BLaER1 (cell line): ENCODE results near the gene CASZ1.

Experiments used
- H3K27ac ChIP-seq: shearing (Covaris generic); formaldehyde crosslinking; 2 replicates; pipeline ENCODE4 v1.8.1; 2022
- H3K27me3 ChIP-seq: shearing (Covaris generic); formaldehyde crosslinking; 2 replicates; pipeline ENCODE4 v1.8.1; 2022
- H3K36me3 ChIP-seq: shearing (Covaris generic); formaldehyde crosslinking; 2 replicates; pipeline ENCODE4 v1.8.1; 2022
- H3K4me1 ChIP-seq: shearing (Covaris generic); formaldehyde crosslinking; 2 replicates; pipeline ENCODE4 v1.8.1; 2022
- H3K4me2 ChIP-seq: shearing (Covaris generic); formaldehyde crosslinking; 2 replicates; pipeline ENCODE4 v1.8.1; 2022
- H3K4me3 ChIP-seq: shearing (Covaris generic); formaldehyde crosslinking; 2 replicates; pipeline ENCODE4 v1.8.1; 2022
- H3K9ac ChIP-seq: shearing (Covaris generic); formaldehyde crosslinking; 2 replicates; pipeline ENCODE4 v1.8.1; 2022
- H3K9me3 ChIP-seq: shearing (Covaris generic); formaldehyde crosslinking; 2 replicates; pipeline ENCODE4 v1.8.1; 2022
- H4K20me1 ChIP-seq: shearing (Covaris generic); formaldehyde crosslinking; 2 replicates; pipeline ENCODE4 v1.8.1; 2022
- Cebpa-rat ChIP-seq: shearing (Covaris generic); IDR thresholded peaks from 2 replicates; pipeline ENCODE4 v1.8.1; 2022

CASZ1 gene

GRCh38 chr1:10814312-10814711 is 17.9 kb upstream of the CASZ1 start:
- Histone ChIP-seq H3K9ac (no peak overlapping the region), H4K20me1 (no peaks in the 10 kb centered on the region), H3K36me3 (no peaks in the 10 kb centered on the region), H3K27ac (no peak overlapping the region), H3K27me3 (0 out of 2 replicates have a peak, but pooled peaks cover 4% of the 10 kb centered on the region), H3K4me1 (peaks cover 17% of the 10 kb centered on the region), H3K4me2 (no peak overlapping the region), H3K9me3 (no peaks in the 10 kb centered on the region), H3K4me3 (no peak overlapping the region)
- TF ChIP-seq Cebpa-rat, result no peak

GRCh38 chr1:10813799-10814198 is 17.4 kb upstream of the CASZ1 start:
- H3K36me3 ChIP-seq, result no peaks in the 10 kb centered on the region
- H3K27ac ChIP-seq, result no peak overlapping the region
- no peaks in the 10 kb centered on the region for H3K9me3 ChIP-seq
- 0 out of 2 replicates have a peak, but pooled peaks cover 4% of the 10 kb centered on the region for H3K27me3 ChIP-seq
- no peak for TF ChIP-seq Cebpa-rat
- no peaks in the 10 kb centered on the region for H4K20me1 ChIP-seq
- no peak overlapping the region for H3K4me2 ChIP-seq
- H3K4me3 ChIP-seq, result no peak overlapping the region
- H3K9ac ChIP-seq, result no peak overlapping the region
- peaks cover 17% of the 10 kb centered on the region for H3K4me1 ChIP-seq

DNA sequence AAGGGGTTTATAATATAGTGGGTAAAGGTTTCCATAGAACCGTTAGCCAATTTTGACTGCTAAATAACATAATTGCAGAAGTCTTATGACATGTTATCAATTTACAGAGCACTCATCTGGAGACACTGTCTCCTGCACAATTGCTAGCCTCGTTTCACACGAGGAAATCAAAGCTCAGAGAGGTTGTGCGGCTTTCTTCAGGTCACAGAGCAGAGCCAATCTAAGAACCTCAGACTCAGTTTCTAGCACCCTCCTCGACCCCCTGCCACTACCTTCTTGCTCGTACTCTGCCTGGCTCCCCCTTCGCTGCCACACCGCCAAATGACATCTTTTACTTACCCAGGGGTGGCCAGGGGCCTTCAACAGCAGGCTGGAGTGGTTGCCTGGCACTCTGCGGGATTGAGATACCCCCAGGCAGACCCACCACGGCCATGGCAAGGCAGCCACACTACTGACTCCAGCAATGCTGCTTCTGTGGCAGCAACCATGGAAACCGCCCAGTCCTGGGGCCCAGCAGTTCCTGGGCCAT is 16.0 kb upstream of the CASZ1 start:
- no peak overlapping the region for H3K4me2 ChIP-seq
- 0 out of 2 replicates have a peak, but pooled peaks cover 4% of the 10 kb centered on the region for H3K27me3 ChIP-seq
- H3K4me1 ChIP-seq, result peaks cover 13% of the 10 kb centered on the region
- H3K9ac ChIP-seq, result no peak overlapping the region
- TF ChIP-seq Cebpa-rat, result no peak
- H3K9me3 ChIP-seq, result no peaks in the 10 kb centered on the region
- H3K27ac ChIP-seq, result no peak overlapping the region
- H4K20me1 ChIP-seq, result no peaks in the 10 kb centered on the region
- H3K36me3 ChIP-seq, result no peaks in the 10 kb centered on the region
- H3K4me3 ChIP-seq, result no peak overlapping the region

GRCh38 chr1:10808441-10808840 is 12.0 kb upstream of the CASZ1 start:
- Histone ChIP-seq H3K4me1 (peaks cover 9% of the 10 kb centered on the region), H3K9ac (no peak overlapping the region), H3K4me3 (no peak overlapping the region), H3K4me2 (no peak overlapping the region), H4K20me1 (0 out of 2 replicates have a peak, but pooled peaks cover 5% of the 10 kb centered on the region), H3K27ac (no peak overlapping the region), H3K36me3 (no peaks in the 10 kb centered on the region), H3K9me3 (no peaks in the 10 kb centered on the region), H3K27me3 (peaks cover 17% of the 10 kb centered on the region)
- TF ChIP-seq Cebpa-rat, result no peak

GRCh38 chr1:10806966-10807365 is 10.5 kb upstream of the CASZ1 start:
- Histone ChIP-seq H3K27ac (no peak overlapping the region), H3K27me3 (peaks cover 24% of the 10 kb centered on the region), H3K4me1 (peaks cover 14% of the 10 kb centered on the region), H3K36me3 (no peaks in the 10 kb centered on the region), H3K9me3 (no peaks in the 10 kb centered on the region), H3K4me2 (no peak overlapping the region), H3K4me3 (no peak overlapping the region), H3K9ac (no peak overlapping the region), H4K20me1 (0 out of 2 replicates have a peak, but pooled peaks cover 6% of the 10 kb centered on the region)
- TF ChIP-seq Cebpa-rat, result no peak

DNA sequence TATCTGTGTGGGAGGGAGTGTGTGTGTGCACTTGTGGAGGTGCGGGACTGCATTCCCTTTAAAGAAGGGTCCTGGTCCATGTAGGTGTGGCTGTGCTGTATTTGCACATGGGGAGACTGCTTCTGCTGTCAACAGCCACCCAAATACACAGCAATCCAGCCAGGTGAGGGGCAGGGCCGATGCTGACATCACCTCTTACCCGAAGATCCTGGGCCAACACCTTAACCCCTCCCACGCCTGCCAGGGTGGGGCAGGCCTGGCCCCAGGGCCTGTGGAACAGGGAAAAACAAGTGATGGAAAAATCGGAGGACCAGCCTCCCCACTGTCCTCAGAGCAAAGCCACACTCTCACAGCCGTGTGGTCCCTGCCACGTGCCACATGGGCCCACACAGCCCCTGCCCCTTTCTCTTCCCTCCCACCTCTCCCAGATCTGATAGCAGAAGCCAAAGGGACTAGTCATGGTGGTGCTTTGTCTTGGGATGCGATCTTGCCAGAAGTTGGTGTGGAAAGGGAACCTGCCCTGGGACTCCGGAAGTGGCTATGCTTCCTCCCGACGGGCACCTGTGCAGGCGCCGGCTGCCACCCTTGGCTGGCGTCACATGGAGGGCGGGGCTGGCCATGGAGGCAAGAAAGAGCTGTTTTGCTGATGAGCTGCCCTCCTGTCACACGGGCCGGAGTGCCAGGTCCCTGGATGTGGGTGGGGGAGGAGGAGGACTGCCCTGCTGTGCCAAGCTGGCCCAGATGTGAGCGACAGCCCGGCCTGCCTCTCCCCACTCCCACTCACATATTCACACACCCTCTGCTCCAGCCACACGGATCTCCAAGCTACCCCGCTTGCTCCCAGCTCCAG is 7.8 kb upstream of the CASZ1 start:
- no peaks in the 10 kb centered on the region for H3K9me3 ChIP-seq
- H3K27me3 ChIP-seq, result peaks cover 34% of the 10 kb centered on the region
- H4K20me1 ChIP-seq, result peaks cover 6% of the 10 kb centered on the region; the same call in 1 of the 2 replicates
- H3K4me2 ChIP-seq, result peak overlapping the region; percentile 65
- H3K9ac ChIP-seq, result no peak overlapping the region
- peaks cover 14% of the 10 kb centered on the region for H3K4me1 ChIP-seq
- no peak overlapping the region for H3K4me3 ChIP-seq
- H3K36me3 ChIP-seq, result no peaks in the 10 kb centered on the region
- no peak overlapping the region for H3K27ac ChIP-seq
- no peak for TF ChIP-seq Cebpa-rat

- no peak overlapping the region for H3K4me2 ChIP-seq
- no peak overlapping the region for H3K4me3 ChIP-seq
- TF ChIP-seq Cebpa-rat, result no peak
- peaks cover 44% of the 10 kb centered on the region for H3K27me3 ChIP-seq
- peaks cover 14% of the 10 kb centered on the region for H3K4me1 ChIP-seq
- H4K20me1 ChIP-seq, result peaks cover 16% of the 10 kb centered on the region; the same call in 1 of the 2 replicates
- H3K27ac ChIP-seq, result no peak overlapping the region
- no peak overlapping the region for H3K9ac ChIP-seq
- H3K36me3 ChIP-seq, result no peaks in the 10 kb centered on the region
- no peaks in the 10 kb centered on the region for H3K9me3 ChIP-seq
These were observed 6.7 kb upstream of the CASZ1 start for GRCh38 chr1:10802944-10803715.

DNA sequence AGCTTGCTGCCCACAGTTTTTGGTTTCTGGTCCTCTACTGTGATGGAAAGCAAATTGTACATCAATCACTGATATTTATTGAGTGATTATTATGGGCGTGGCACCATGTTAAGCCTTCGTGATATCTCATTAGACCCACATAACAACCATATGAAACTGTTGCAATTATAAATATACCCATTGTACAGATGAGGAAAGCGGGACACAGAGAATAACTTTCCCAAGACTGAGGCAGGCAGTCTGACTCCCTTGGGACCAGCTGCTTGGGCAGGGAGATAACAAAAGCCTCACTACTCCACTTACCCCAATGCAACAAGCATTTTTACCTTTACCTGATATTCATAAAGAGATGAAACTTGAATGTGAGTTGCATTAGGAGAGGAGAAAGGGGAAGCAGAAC is 4.3 kb upstream of the CASZ1 start:
- no peak for TF ChIP-seq Cebpa-rat
- Histone ChIP-seq H3K27me3 (peaks cover 68% of the 10 kb centered on the region), H3K9me3 (no peaks in the 10 kb centered on the region)

GRCh38 chr1:10799726-10800125 is 3.3 kb upstream of the CASZ1 start:
- Histone ChIP-seq H3K4me3 (no peak overlapping the region), H3K27me3 (peaks cover 78% of the 10 kb centered on the region), H3K27ac (no peak overlapping the region), H3K4me1 (peaks cover 19% of the 10 kb centered on the region), H3K36me3 (no peaks in the 10 kb centered on the region), H3K9me3 (no peaks in the 10 kb centered on the region), H4K20me1 (peaks cover 45% of the 10 kb centered on the region), H3K4me2 (no peak overlapping the region), H3K9ac (no peak overlapping the region)
- TF ChIP-seq Cebpa-rat, result no peak

More for the DNA sequence above, 4.3 kb upstream of the CASZ1 start:
- Histone ChIP-seq H3K27ac (no peak overlapping the region), H3K4me3 (no peak overlapping the region), H3K9ac (no peak overlapping the region), H3K4me2 (no peak overlapping the region), H3K36me3 (no peaks in the 10 kb centered on the region), H3K4me1 (peaks cover 14% of the 10 kb centered on the region), H4K20me1 (peaks cover 35% of the 10 kb centered on the region)
